Urothelium cell line (cell line): Measurements from ENCODE around the gene EXOSC2.
A peak's percentile ranks its signal among the peaks of the same experiment; 100 is the strongest.

Experiments
- DNase-seq: peaks from one replicate; pipeline ENCODE4 v3.0.0; 2011; ENCODE audit warnings: low spot score, mixed read lengths
- FAIRE-seq: peaks from 2 replicates; lab custom pipeline; 2011; peaks lifted over from hg19 to GRCh38; lab: Jason Lieb, UNC

The EXOSC2 gene

DNA sequence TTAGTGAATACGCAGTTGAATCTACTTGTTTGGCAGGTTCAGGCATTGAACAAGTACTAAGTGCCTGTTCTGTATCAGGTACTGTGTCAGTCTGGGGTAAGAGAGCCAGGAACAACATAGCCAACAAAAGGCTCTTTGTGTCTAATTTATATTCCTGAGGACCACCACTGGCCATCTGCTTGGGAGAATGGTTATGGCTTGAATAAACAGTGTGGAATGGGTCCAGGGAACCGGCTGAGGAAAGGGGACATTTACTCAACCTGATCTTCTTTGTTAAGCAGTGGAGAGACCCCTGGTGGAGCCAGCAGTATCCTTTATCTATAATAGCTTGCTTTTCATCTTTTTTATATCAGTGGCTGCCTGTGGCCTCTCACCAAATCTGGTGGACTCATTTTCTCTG is 38.6 kb downstream of the EXOSC2 start:
- FAIRE-seq (no peak), DNase-seq (no peak)

DNA sequence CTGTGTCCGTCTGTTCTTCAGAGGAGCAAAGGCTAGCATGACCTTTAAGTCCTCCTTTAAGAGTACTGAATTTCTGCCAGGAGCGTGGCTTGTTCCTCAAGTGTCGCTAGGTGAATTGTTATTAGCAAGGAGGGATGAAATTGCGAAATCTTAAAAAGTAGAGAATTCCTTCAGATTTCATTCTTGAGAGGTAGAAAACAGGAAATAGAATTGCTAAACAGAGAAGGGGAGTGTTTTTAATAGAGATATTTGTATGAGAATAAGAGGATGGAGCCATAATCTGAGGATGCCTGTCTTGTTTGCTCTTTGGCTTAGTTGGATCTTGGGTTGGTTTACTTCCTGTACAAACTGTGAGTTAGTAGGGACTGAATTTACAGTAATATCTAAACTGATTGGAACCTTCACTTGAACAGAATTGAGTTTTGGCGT is 39.2 kb downstream of the EXOSC2 start:
- no peak for DNase-seq

DNA sequence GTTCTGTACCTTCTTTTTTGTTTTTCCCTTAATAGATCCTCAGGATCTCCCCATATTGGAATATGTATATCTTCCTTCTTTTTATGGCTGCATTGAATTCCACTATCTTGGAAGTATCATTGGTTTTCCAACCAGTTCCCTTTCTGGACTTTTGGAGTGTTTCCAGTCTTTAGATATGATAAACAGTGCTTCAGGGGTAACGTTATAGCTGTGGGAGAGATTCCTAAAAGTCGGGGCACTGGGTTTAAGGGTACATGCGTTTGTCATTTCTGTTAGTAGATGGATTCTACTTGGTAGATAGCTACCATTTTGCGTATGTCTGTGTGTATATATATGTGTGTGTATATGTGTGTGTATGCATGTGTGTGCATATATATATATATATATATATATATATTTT is 42.0 kb downstream of the EXOSC2 start:
- no peak for FAIRE-seq

More for the DNA sequence above, 39.2 kb downstream of the EXOSC2 start:
- FAIRE-seq = no peak

DNA sequence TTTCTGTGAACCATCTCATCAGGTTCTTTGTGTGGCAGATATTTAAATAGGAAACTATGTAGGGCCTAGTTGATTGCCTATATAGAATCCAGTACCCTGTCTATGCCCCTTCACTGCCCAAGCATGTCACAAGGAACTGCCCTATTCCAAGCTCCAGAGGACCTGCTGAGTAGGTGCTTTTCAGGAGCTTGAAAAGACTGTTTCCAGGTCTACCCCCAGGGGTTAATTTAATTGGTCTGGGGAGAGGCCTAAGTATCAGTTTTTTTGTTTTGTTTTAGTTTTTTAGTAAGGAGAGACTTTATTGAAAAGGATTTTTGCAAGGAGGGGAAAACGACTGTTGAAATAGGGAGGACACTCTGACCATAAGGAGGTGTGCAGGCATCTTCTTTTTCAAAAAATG is 43.3 kb downstream of the EXOSC2 start:
- DNase-seq = no peak
- FAIRE-seq = no peak

More for the DNA sequence above, 42.0 kb downstream of the EXOSC2 start:
- no peak for DNase-seq

DNA sequence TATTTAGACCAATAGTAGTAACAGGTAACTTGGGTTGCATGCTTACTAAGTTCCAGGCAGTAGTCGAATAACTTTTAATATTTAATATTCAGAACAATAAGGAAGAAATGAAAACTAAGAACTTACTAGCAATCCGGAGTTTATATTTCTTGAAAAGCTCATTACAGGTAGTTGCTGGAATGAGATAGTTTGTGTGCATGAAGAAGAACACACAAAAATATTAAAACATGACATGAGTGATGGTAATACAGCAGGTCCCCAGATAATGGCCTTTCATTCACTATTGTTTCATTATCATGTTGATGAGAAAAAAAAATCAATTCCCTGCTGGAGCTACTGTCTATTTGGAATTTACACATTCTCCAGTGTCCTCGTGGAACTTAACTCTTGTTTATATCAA is 44.7 kb downstream of the EXOSC2 start:
- FAIRE-seq = no peak
- DNase-seq = no peak

DNA sequence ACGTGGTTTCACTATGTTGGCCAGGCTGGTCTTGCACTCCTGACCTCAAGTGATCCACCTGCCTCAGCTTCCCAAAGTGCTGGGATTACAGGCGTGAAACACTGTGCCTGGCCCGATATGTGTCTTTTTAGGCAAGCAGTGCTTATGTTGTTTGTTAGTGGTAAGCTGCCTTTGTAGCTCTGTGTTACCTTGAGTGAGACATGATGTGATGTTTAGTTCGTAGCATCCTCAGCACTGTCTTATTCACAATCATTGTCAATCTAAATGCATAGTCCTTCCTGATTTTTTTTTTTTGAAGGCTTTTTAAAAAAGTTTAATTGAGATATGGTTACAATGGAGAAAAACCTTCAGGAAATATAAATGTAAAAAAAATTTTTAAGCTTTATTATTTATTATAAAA is 45.5 kb downstream of the EXOSC2 start:
- FAIRE-seq (no peak), DNase-seq (no peak)

DNA sequence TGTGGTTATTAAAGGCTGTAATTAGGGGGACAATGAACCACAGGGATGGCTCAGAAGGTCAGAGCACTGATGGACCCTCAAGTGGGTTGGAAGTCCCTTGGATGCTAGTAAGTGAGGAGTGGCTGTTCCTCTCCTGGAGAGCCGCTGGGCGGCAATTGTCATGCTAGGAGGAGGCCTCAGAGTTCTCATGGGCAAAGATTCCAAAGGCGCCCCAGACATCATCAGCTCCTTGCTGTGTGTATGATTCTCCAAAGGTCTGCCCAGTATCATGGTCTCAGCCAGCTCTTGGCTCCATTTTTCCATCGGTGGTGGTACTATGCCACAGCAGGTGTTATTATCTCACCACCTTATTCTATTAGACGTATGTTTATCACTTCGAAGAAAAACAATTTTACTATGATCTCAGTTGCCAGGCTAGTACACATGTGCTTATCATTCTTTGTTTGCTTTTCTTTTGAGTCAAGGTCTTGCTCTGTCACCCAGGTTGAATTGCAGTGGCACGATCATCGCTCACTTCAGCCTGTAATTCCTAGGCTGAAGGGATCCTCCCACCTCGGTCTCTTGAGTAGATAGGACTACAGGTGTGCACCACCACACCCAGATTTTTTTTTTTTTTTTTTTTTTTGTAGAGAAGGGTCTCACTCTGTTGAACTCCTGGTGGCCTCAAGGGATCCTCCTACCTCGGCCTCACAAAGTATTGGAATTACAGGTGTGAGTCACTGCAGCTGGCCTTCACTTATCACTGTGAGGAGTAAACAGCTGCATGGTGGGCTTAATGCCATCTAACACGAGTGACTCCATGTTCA is 46.8 kb downstream of the EXOSC2 start:
- DNase-seq = no peak
- FAIRE-seq = no peak

DNA sequence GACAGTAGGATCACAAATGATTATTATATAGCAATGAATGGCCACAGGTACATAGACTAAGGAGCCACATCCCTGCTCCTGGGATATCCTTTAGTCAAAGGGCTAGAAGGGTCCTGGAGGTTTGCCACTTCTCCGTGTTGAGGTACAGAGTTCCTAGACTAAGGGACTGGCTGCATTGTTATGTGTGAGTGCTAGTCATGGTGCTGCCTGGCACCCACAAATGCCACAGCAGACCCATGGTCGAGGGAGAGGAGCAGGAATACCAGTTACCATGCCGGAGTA is 47.4 kb downstream of the EXOSC2 start:
- FAIRE-seq = no peak
- no peak for DNase-seq

DNA sequence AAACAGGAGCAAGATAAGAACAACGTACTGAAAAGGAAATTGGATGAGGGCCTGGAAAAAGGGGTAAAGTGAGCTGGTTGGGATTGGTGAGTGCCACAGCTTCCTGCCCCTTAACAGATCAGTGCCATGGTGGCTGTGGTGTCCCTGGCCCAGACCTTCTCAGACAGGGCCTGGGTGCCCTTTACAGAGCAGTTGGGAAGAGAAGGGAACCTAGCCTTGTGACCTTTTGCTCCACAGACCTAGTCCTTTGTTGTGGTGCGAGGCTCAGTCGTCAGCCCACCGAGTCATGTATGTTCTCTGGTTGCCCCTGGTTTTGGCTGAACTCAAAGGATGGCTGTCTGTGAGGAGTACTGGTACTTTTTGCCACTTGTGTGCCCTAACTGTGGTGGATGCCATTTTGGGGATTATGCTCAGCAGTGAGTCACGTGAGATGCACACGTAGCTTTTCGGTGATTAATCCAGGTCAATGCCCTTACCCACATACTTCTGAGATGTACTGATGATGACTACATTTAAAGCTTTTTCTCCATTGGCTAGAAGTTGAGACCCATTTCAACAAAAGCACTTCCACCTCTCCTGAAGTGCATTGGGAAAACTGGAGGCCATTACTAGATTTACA is 48.4 kb downstream of the EXOSC2 start:
- DNase-seq (peak; percentile 31), FAIRE-seq (no peak)

DNA sequence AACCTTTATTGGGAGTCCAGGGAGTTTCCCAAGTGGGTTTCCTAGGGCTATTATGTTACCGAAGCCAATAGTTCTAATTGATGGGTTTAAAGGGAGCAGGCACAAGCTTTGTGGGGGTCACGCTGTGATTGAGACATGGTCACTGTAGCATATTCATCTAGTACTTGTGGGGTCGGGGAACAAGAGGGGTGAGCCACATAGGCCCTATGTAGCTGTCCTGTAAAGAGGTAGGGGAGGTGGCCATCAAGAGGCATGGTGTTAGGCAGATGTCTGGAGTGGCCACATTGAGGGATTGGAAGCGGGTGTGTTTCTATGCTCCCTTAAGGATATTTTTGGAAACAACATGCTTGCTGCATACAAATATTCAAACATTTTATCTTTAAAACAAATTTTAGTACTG is 50.1 kb downstream of the EXOSC2 start:
- DNase-seq (no peak), FAIRE-seq (no peak)

DNA sequence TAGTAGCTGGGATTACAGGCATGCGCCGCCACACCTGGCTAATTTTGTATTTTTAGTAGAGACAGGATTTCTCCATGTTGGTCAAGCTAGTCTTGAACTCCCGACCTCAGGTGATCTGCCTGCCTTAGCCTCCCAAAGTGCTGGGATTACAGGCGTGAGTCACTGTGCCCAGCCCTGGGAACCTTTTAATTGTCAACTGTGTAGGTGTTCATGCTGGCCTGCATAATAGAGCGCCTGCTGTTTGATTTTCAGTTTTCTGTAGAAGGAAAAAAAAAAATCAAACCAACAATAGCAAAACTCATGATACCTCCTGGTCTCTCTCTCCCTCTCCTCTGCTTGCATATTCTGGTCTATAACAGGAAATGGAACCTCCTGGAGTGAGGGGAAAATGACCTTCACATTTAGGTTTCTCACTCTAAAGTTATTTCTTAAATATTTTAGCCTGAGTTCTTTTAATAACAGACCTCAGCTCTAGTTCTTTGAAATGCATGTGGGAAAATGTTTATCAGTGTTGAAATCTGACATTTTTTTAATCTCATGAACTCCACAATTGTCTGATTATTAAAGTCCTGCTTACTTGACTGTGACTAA is 51.7 kb downstream of the EXOSC2 start:
- DNase-seq = no peak
- FAIRE-seq = no peak

DNA sequence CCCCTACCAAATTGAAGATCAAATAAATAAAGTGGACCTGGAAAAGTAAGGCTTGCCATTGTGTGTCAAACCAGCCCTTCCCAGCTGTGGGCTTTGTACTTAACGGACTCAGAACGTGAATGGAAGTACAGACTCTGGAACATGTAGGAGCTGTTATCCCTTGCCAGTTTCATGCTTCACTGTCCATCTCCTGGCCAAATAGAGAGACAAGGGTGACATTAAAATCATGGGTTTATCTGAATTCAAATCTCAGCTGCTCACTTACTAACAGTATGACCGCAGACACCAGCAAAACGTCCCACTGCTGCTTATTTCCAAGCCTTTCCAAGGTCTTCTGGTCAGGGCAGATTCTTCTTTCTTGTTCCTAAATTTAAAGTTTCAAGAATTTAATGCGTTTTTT is 52.2 kb downstream of the EXOSC2 start:
- FAIRE-seq = no peak
- no peak for DNase-seq

DNA sequence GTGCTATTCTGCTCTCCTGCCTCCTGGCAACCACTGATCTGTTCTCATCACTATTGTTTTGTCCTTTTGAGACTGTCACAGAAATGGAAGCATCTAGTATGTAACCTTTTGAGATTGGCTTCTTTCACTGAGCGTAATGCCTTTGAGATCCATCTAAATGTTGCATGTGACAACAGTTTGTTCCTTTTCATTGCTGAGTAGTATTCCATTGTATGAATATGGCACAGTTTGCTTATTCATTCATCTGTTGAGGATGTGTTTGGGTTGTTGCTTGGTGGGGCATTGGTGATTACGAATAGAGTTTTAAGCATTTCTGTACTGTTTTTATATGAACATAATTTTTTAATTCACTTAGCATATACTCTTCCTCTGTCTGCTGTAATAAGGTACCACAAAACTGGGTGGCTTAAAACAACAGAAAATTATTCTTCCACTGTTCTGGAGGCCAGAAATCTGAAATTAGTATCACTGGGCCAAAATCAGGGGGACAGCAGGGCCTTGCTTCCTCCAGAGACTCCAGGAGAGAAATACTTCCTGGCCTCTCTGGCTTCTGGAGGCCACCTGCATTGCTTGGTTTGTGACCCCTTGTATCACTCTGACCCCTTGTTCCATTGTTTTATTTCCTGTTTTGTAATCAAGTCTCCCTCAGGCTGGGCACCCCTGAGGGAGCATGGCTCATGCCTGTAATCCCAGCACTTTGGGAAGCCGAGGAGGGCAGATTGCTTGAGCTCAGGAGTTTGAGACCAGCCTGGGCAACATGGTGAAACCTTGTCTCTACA is 53.0 kb downstream of the EXOSC2 start:
- no peak for FAIRE-seq
- no peak for DNase-seq

DNA sequence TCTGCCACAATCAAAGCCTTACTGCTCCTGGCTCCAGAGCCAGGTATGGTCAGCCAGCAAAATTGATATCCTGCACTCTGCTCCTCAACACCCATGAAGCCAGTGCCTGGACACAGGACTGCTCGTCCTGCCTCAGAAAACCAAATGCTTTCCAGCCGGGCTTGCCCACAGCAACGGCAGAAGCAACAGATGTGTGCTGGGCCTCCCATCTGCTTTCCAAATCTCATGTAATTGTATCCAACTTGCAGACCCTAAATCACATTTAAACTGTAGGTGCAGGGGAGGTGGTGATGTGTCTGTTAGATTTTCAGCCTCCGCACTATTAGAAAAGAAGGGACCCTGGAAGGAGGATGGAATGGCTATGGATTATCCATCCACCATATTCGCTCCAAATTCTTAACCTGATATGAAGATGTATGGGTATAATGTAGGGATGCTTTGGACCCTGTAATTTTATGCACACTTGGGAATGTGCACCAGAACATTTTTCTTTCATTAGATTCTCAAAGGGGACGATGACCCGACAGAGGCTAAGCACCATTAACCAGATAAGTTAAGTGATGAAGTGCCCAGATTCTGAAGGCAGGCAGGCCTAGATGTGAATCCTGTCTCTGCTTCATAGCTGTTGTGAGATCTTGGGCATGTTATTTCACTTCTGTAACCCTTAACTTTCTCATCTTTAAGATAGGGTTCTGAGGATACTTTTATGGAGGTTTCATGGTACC is 58.2 kb downstream of the EXOSC2 start:
- DNase-seq (no peak), FAIRE-seq (no peak)
